Ascending aorta (tissue), 2 donors: ENCODE measurements around the gene IZUMO4. TPM values are rescaled to one million over a fixed set of nuclear protein-coding genes. Genes with fewer than 3 reads are reported as not detected.

Experiments
- DNase-seq, 2 donors: peaks; one replicate each; pipeline ENCODE4 v3.0.0-alpha.2; 2019; ENCODE audit warnings: low spot score in 2 of 2
- H3K27ac ChIP-seq, 2 donors: fragments of 200-600 bp; sonication (generic); one replicate each; pipeline ENCODE4 v1.5.1; 2016 to 2017; ENCODE audit warnings: mild to moderate bottlenecking in 1 of 2
- H3K27me3 ChIP-seq: fragments of 200-600 bp; sonication (generic); one replicate; pipeline ENCODE4 v1.5.1; 2017
- H3K36me3 ChIP-seq, 2 donors: fragments of 200-600 bp; sonication (generic); one replicate each; pipeline ENCODE4 v1.5.1; 2016
- H3K4me1 ChIP-seq, 2 donors: fragments of 200-600 bp; sonication (generic); one replicate each; pipeline ENCODE4 v1.5.1; 2016 to 2017; ENCODE audit warnings: mild to moderate bottlenecking in 1 of 2
- H3K4me3 ChIP-seq, 2 donors: fragments of 200-600 bp; sonication (generic); one replicate each; pipeline ENCODE4 v1.5.1; 2016 to 2017; ENCODE audit warnings: mild to moderate bottlenecking in 1 of 2
- H3K9me3 ChIP-seq, 2 donors: fragments of 200-600 bp; sonication (generic); one replicate each; pipeline ENCODE4 v1.5.1; 2016
- CTCF ChIP-seq, 3 experiments: fragments of 200-600 bp in 2 of 3; fragments of 450-650 bp in 1 of 3; sonication (generic) in 2 of 3; IDR thresholded peaks; one replicate each; pipeline ENCODE4 v1.5.1; 2016 to 2019; ENCODE audit warnings: antibody characterized with exemption in 3 of 3, mild to moderate bottlenecking in 1 of 3, moderate library complexity in 1 of 3
- intact Hi-C: fragments of 100-400 bp; cut with DNase I; formaldehyde crosslinking; loops from one replicate; pipeline ENCODE4 v1.15.1; 2023
- total RNA-seq: library from RNA; depleted of rRNA; stranded (reverse); fragments of >200 nt; gene quantifications from one replicate; pipeline ENCODE4 v1.1.0, GENCODE V29; 2016

The IZUMO4 gene
- total RNA-seq, 1 donor from 2014 or later: not detected

- no peak for DNase-seq
- H3K36me3 ChIP-seq: peaks cover 0 to 22% of the 10 kb centered on the region in 2 donors
- H3K9me3 ChIP-seq: no peaks in the 10 kb centered on the region
- TF ChIP-seq CTCF (IDR thresholded peaks at IDR 0.05): no peak
- H3K27ac ChIP-seq: no peak overlapping the region
- H3K27me3 ChIP-seq: no peaks in the 10 kb centered on the region
- peaks cover 0 to 9% of the 10 kb centered on the region in 2 donors for H3K4me1 ChIP-seq
- intact Hi-C loops: no loop called here
- no peak overlapping the region for H3K4me3 ChIP-seq
Observed at GRCh38 chr19:2144190-2144589, 47.5 kb downstream of the IZUMO4 start.

GRCh38 chr19:2145831-2146241 is 49.1 kb downstream of the IZUMO4 start:
- no peak for TF ChIP-seq CTCF (IDR thresholded peaks at IDR 0.05)
- Histone ChIP-seq H3K4me3 (no peak overlapping the region), H3K9me3 (no peaks in the 10 kb centered on the region), H3K4me1 (peaks cover 10 to 24% of the 10 kb centered on the region in 2 donors), H3K27ac (no peak overlapping the region), H3K36me3 (peaks cover 0 to 9% of the 10 kb centered on the region in 2 donors), H3K27me3 (no peaks in the 10 kb centered on the region)
- no peak for DNase-seq
- intact Hi-C loops: no loop called here

GRCh38 chr19:2148482-2149135 is 51.9 kb downstream of the IZUMO4 start:
- Histone ChIP-seq H3K9me3 (no peaks in the 10 kb centered on the region), H3K27me3 (no peaks in the 10 kb centered on the region), H3K36me3 (peaks cover 0 to 9% of the 10 kb centered on the region in 2 donors), H3K4me1 (peaks cover 14 to 24% of the 10 kb centered on the region in 2 donors), H3K27ac (no peak overlapping the region), H3K4me3 (no peak overlapping the region)
- intact Hi-C loops: no loop called here
- no peak for TF ChIP-seq CTCF (IDR thresholded peaks at IDR 0.05)
- no peak for DNase-seq

Other genes with a start within 250 kb of the IZUMO4 start
- gene REXO1, start 248.4 kb upstream of the IZUMO4 start, total RNA-seq: 45.1 TPM
- 15.2 TPM for gene KLF16, start 233.3 kb upstream of the IZUMO4 start, total RNA-seq
- gene ABHD17A, start 211.4 kb upstream of the IZUMO4 start, total RNA-seq: 278 TPM
- gene ADAT3, start 191.5 kb upstream of the IZUMO4 start, total RNA-seq: 18.4 TPM
- 322 TPM for gene SCAMP4, start 191.5 kb upstream of the IZUMO4 start, total RNA-seq
- 79.6 TPM for gene CSNK1G2, start 155.7 kb upstream of the IZUMO4 start, total RNA-seq
- 90.1 TPM for gene BTBD2, start 81.2 kb upstream of the IZUMO4 start, total RNA-seq
- 228 TPM for gene MKNK2, start 45.7 kb upstream of the IZUMO4 start, total RNA-seq
- 44.4 TPM for gene MOB3A, start 589 bp upstream of the IZUMO4 start, total RNA-seq
- 98.8 TPM for gene AP3D1, start 54.7 kb downstream of the IZUMO4 start, total RNA-seq
- gene DOT1L, start 67.0 kb downstream of the IZUMO4 start, total RNA-seq: 156 TPM
- gene PLEKHJ1, start 139.4 kb downstream of the IZUMO4 start, total RNA-seq: 23.9 TPM
- 21.3 TPM for gene SF3A2, start 139.9 kb downstream of the IZUMO4 start, total RNA-seq
- not detected for gene AMH, start 152.4 kb downstream of the IZUMO4 start, total RNA-seq
- gene JSRP1, start 159.5 kb downstream of the IZUMO4 start, total RNA-seq: not detected
- gene PEAK3, start 185.3 kb downstream of the IZUMO4 start, total RNA-seq: 4.7 TPM
- not detected for gene LINGO3, start 211.2 kb downstream of the IZUMO4 start, total RNA-seq
- gene LSM7, start 231.7 kb downstream of the IZUMO4 start, total RNA-seq: 31.4 TPM
- 95.7 TPM for gene SPPL2B, start 231.8 kb downstream of the IZUMO4 start, total RNA-seq